Measurements from ENCODE around the gene QTRT2. TPM values are rescaled to one million over a fixed set of nuclear protein-coding genes. Genes with fewer than 3 reads are reported as not detected.

The QTRT2 gene
- total RNA-seq, 1 donor from 2014 or later = 16.4 TPM

DNA sequence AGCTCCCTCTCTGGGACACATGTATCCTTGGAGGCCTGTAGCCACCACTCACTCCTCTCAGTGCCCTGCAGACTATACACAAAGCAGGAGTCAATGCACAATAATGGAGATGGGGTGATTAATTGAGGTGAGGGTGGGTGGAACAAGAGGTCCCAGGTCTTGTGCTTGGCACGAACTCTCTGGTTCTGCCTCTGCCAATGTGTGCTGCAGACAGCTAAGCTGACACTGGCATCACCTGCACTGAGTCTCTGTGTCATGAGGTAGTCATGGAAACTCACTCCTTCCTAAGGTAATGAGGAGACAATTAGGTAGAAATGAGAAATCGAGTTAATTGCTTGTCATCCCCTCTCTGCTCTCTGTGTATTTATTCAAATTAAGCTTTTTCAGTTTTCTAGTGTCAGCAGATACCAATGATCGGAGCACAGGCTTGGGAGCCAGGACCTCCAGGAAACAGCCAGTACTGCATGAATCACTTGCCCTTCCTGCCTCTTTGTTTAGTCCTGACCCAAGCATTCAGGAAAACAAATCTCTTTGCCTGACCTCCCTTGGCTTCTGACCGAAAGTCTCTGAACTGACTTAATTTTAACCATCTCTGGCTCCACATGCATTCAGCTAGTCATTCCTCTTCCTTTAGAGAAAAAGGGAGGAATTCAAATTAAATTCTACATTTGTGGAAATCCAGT is 65.6 kb downstream of the QTRT2 start:
- DNase-seq (ENCODE audit: low spot score) = no peak

DNA sequence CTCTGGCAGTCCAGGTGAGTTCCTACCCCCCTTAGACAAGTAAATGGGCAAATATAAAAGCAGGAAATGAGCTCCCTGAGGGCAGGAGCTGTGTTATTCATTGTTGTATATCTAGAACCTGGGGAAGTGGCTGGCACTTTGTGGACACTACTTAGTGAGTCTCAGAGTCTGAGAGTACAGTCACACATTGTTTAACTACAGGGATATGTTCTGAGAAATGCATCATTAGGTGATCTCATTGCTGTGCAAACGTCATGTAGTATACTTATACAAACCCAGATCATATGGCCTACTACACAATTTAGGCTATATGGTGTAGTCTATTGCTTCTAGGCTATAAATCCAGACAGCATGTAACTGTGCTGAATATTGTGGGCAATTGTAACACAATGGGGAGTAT is 69.9 kb downstream of the QTRT2 start:
- no peak for DNase-seq (ENCODE audit: low spot score)

DNA sequence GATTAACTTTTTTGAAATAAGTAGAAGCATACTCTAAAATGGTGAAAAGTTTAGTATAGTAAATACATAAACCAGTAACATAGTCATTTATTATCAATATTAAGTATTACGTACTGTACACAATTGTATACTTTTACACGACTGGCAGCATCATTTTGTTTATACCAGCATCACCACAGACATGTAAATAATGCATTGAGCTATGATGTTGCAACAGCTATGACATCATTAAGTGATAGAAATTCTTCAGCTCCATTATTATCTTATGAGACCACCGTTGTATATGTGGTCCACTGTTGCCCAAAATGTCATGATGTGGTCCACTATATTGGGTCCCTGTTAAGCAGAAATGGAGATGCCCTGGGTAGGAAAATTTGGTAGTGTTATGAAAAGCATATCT is 71.0 kb downstream of the QTRT2 start:
- DNase-seq (ENCODE audit: low spot score) = no peak

DNA sequence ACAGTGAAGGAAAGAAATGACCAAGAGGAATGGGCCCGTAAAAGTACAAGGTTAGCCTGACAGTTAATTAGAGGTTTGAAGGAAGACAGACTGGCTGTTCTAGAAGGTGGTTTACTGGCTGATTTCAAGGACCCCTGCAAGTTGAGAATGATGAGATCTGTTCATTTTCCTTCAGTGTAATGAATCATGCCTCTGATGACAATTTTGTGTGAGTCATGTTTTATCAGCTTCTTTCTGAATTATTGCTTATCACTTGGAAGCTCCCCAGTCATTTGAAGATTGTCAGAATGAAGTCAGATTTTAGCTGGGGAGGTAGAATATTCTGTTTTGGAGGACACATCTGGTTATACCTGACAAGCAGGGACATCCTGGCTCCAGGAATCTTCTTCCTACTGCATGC is 71.7 kb downstream of the QTRT2 start:
- DNase-seq (ENCODE audit: low spot score) = no peak

DNA sequence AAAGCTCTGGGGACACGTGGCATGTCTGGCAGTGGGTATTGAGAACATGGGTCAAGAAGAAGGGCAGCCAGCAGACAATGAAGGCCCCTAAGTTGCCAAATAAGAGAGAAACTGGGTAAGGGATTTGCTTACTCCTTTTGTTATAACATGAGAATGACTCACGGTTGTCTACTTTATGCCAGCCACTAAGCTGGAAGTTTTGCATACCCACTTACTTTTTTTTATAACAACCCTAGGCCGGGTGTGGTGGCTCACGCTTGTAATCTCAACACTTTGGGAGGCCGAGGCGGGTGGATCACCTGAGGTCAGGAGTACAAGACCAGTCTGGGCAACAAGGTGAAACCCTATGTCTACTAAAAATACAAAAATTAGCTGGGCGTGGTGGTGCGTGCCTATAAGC is 72.3 kb downstream of the QTRT2 start:
- DNase-seq (ENCODE audit: low spot score) = no peak

DNA sequence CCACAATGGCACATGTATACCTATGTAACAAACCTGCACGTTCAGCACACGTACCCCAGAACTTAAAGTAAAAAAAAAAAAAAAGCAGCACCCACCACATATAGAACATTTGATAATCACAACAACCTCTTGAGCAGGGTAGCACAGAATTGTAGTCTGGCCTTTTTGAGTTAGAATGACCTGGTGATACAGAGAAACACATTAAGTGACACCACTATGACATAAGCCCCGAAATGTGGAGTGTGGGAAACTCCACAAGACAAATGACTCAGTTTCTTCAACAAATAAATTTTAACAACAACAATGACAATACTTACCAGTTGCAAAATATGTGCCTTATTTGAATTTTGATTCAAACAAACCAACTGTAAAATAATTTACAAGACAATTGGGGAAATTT is 76.0 kb downstream of the QTRT2 start:
- no peak for DNase-seq (ENCODE audit: low spot score)

DNA sequence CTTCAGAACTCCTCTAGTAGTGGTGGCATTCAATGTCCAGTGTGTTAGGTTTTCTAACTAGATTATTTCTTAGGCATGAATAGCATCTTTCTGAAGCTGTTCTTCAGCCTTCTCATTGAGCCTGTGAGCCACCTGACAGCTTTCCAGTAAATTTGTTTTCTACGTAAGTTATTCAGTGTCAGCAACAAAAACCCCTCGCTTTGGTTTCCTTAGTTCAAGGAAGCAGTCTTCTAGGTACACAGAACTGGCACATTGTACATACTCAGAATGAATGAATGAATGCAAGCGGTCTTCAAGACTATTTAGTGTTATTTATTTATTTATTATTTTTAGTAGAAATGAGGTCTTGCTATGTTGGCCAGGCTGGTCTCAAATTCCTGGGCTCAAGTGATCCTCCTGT is 77.4 kb downstream of the QTRT2 start:
- DNase-seq (ENCODE audit: low spot score) = no peak

Other genes with a start within 250 kb of the QTRT2 start
- 8.2 TPM for gene GRAMD1C, start 217.9 kb upstream of the QTRT2 start, total RNA-seq
- 7.7 TPM for gene ZDHHC23, start 108.7 kb upstream of the QTRT2 start, total RNA-seq
- 7.2 TPM for gene CCDC191, start 211 bp upstream of the QTRT2 start, total RNA-seq
- gene DRD3, start 122.3 kb downstream of the QTRT2 start, total RNA-seq = not detected
- 0.17 TPM for gene ZNF80, start 180.8 kb downstream of the QTRT2 start, total RNA-seq
- 0.40 TPM for gene TIGIT, start 237.3 kb downstream of the QTRT2 start, total RNA-seq

All from mucosa of gallbladder (tissue), 1 donor.